Panc1 (cell line): ENCODE measurements around the gene PIK3IP1. TPM values are rescaled to one million over a fixed set of nuclear protein-coding genes. Genes with fewer than 3 reads are reported as not detected.

Experiments used
- ATAC-seq: fragments of 200-7000 bp; cut with Tn5 transposase; 2 replicates; pipeline ENCODE4 v1.9.1; 2020; ENCODE audit warnings: mild to moderate bottlenecking, moderate library complexity
- BruUV-seq: library from RNA; stranded (reverse); fragments of 400-500 nt; replicated peaks from 2 replicates; lab custom pipeline; 2021; lab: Mats Ljungman, UMichigan
- CTCF ChIA-PET: fragments of 300-600 bp; sonication (Branson Sonifier 250); formaldehyde crosslinking; loops from one replicate; lab custom pipeline; 2022; ENCODE audit warnings: antibody characterized with exemption; lab: Charles Lee
- POLR2A ChIA-PET: fragments of 300-600 bp; sonication (Branson Sonifier 250); formaldehyde crosslinking; loops from one replicate; lab custom pipeline; 2022; ENCODE audit warnings: antibody characterized with exemption; lab: Charles Lee
- DNase-seq: peaks from one replicate; pipeline ENCODE4 v3.0.0-alpha.2; 2010; ENCODE audit warnings: low read depth, low spot score
- H3K27ac ChIP-seq: 2 replicates; pipeline ENCODE4 v1.5.1; 2011; ENCODE audit warnings: mild to moderate bottlenecking, low read length, inconsistent platforms
- H3K27me3 ChIP-seq: fragments of 200-500 bp; sonication (Bioruptor generic); 2 replicates; pipeline ENCODE4 v1.6.0; 2014; ENCODE audit warnings: low read length, inconsistent platforms; ENCODE audit not compliant: control insufficient read depth, insufficient read depth
- H3K36me3 ChIP-seq: fragments of 200-500 bp; sonication (Bioruptor generic); 2 replicates; pipeline ENCODE4 v1.5.1; 2014; ENCODE audit warnings: inconsistent platforms, mild to moderate bottlenecking, low read length, moderate library complexity; ENCODE audit not compliant: control insufficient read depth, insufficient read depth
- H3K4me1 ChIP-seq: 2 replicates; pipeline ENCODE4 v1.5.1; 2011; ENCODE audit warnings: inconsistent platforms, mild to moderate bottlenecking, low read length, moderate library complexity; ENCODE audit not compliant: control insufficient read depth, insufficient read depth
- H3K4me3 ChIP-seq, 2 experiments: 2 replicates each; pipeline ENCODE4 v1.5.1; 2011 to 2012; ENCODE audit warnings: low read depth in 2 of 2, low read length in 2 of 2, mild to moderate bottlenecking in 2 of 2, inconsistent platforms in 1 of 2, moderate library complexity in 1 of 2
- H3K9me3 ChIP-seq: fragments of 200-500 bp; sonication (Bioruptor generic); 2 replicates; pipeline ENCODE4 v1.5.1; 2014; ENCODE audit warnings: low read depth, mild to moderate bottlenecking, inconsistent platforms, low read length, moderate library complexity; ENCODE audit not compliant: control insufficient read depth, insufficient read depth
- CTCF ChIP-seq: fragments of 450-650 bp; IDR thresholded peaks from 2 replicates; pipeline ENCODE4 v1.5.1; 2017; ENCODE audit warnings: mild to moderate bottlenecking
- POLR2AphosphoS5 ChIP-seq: IDR thresholded peaks from 2 replicates; pipeline ENCODE4 v1.6.1; 2012; ENCODE audit warnings: mild to moderate bottlenecking, low read depth, low read length, moderate library complexity
- SIN3A ChIP-seq: IDR thresholded peaks from 2 replicates; pipeline ENCODE4 v1.6.1; 2012; ENCODE audit warnings: low read depth, mild to moderate bottlenecking, low read length, moderate library complexity, borderline replicate concordance; ENCODE audit not compliant: insufficient read depth
- TCF7L2 ChIP-seq: IDR thresholded peaks from 2 replicates; pipeline ENCODE4 v1.6.1; 2011; ENCODE audit warnings: mild to moderate bottlenecking, low read depth, low read length, inconsistent platforms
- in situ Hi-C: cut with HindIII; loops from 2 replicates; pipeline ENCODE4 v1.10.0; 2016; ENCODE audit warnings: low sequenced_read_pairs, low pct_unique_long_range_greater_than_20kb
- intact Hi-C: fragments of 100-400 bp; cut with micrococcal nuclease; formaldehyde crosslinking; loops from one replicate; pipeline ENCODE4 v1.10.0; 2022; ENCODE audit not compliant: unreplicated experiment
- total RNA-seq: library from RNA; stranded (reverse); gene quantifications from one replicate; pipeline ENCODE4 v1.2.1, GENCODE V29; 2021; ENCODE audit not compliant: unreplicated experiment
- TF ChIP-seq, protein P1 (sequence below), 2 experiments: IDR thresholded peaks; 2 replicates each; pipeline ENCODE4 v1.6.1; 2011 to 2012; ENCODE audit warnings: low read depth in 2 of 2, control low read depth in 1 of 2, low read length in 1 of 2, mild to moderate bottlenecking in 1 of 2, moderate library complexity in 1 of 2; ENCODE audit not compliant: insufficient read depth in 1 of 2

Gene PIK3IP1
- total RNA-seq, 1 experiment from 2014 or later, result 3.6 TPM

GRCh38 chr22:31274017-31274416 lies 18.3 kb downstream of the PIK3IP1 start:
- CTCF ChIA-PET, result no interaction called here
- no TSS peak for BruUV-seq

GRCh38 chr22:31272522-31273446 lies 19.5 kb downstream of the PIK3IP1 start:
- no peaks in the 10 kb centered on the region for H3K36me3 ChIP-seq
- ChIA-PET POLR2A (interaction anchor here (0.7 kb wide), 1 partner anchor 60 kb away, joined by 3 read pairs; no protein-coding TSS in a partner anchor), CTCF (interaction anchor here (0.5 to 1.5 kb wide), 9 partner anchors 18 to 165 kb away, joined by 3 to 11 read pairs (median 6); partner anchors contain the start of genes PIK3IP1 and SELENOM)
- H3K27me3 ChIP-seq, result no peaks in the 10 kb centered on the region
- H3K27ac ChIP-seq, result no peak overlapping the region; the same call in 1 of the 2 replicates
- no peak for DNase-seq
- no peaks in the 10 kb centered on the region for H3K4me1 ChIP-seq
- no peak overlapping the region for H3K4me3 ChIP-seq
- in situ Hi-C loops, result no loop called here
- H3K9me3 ChIP-seq, result no peaks in the 10 kb centered on the region
- intact Hi-C loops, result no loop called here
- TF ChIP-seq POLR2AphosphoS5 (no peak), CTCF (peak; percentile 81), TCF7L2 (no peak)
- no TSS peak for BruUV-seq
- ATAC-seq, result peak; percentile 92

More at GRCh38 chr22:31274017-31274416, 18.3 kb downstream of the PIK3IP1 start:
- TF ChIP-seq, protein P1, sequence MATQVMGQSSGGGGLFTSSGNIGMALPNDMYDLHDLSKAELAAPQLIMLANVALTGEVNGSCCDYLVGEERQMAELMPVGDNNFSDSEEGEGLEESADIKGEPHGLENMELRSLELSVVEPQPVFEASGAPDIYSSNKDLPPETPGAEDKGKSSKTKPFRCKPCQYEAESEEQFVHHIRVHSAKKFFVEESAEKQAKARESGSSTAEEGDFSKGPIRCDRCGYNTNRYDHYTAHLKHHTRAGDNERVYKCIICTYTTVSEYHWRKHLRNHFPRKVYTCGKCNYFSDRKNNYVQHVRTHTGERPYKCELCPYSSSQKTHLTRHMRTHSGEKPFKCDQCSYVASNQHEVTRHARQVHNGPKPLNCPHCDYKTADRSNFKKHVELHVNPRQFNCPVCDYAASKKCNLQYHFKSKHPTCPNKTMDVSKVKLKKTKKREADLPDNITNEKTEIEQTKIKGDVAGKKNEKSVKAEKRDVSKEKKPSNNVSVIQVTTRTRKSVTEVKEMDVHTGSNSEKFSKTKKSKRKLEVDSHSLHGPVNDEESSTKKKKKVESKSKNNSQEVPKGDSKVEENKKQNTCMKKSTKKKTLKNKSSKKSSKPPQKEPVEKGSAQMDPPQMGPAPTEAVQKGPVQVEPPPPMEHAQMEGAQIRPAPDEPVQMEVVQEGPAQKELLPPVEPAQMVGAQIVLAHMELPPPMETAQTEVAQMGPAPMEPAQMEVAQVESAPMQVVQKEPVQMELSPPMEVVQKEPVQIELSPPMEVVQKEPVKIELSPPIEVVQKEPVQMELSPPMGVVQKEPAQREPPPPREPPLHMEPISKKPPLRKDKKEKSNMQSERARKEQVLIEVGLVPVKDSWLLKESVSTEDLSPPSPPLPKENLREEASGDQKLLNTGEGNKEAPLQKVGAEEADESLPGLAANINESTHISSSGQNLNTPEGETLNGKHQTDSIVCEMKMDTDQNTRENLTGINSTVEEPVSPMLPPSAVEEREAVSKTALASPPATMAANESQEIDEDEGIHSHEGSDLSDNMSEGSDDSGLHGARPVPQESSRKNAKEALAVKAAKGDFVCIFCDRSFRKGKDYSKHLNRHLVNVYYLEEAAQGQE (IDR thresholded peaks at IDR 0.05; ENCODE audit: insufficient read depth in 1 of 2, low read depth in 2 of 2, low read length in 1 of 2), result no peak
- TF ChIP-seq TCF7L2, result no peak
- no peak for TF ChIP-seq CTCF
- TF ChIP-seq POLR2AphosphoS5, result no peak
- TF ChIP-seq SIN3A, result no peak
- DNase-seq (no peak), ATAC-seq (no peak)
- no peak overlapping the region for H3K4me3 ChIP-seq
- intact Hi-C loops, result no loop called here
- H3K36me3 ChIP-seq, result no peaks in the 10 kb centered on the region
- no peaks in the 10 kb centered on the region for H3K9me3 ChIP-seq
- H3K27ac ChIP-seq, result no peak overlapping the region
- H3K4me1 ChIP-seq, result no peaks in the 10 kb centered on the region
- no peaks in the 10 kb centered on the region for H3K27me3 ChIP-seq
- in situ Hi-C loops, result no loop called here
- POLR2A ChIA-PET, result no interaction called here
